SK-N-SH (cell line): Measurements from ENCODE around the gene SOX11.

ENCODE experiments used
- ELF1 ChIP-seq: IDR thresholded peaks from 2 replicates; pipeline ENCODE4 v1.4.0; 2012
- JUND ChIP-seq: IDR thresholded peaks from 2 replicates; pipeline ENCODE4 v1.4.0; 2012
- NFIC ChIP-seq: IDR thresholded peaks from 2 replicates; pipeline ENCODE4 v1.4.0; 2012; ENCODE audit warnings: borderline replicate concordance
- TF ChIP-seq, protein P1 (sequence below): IDR thresholded peaks from 2 replicates; pipeline ENCODE4 v1.4.0; 2012; ENCODE audit warnings: low read depth

DNA sequence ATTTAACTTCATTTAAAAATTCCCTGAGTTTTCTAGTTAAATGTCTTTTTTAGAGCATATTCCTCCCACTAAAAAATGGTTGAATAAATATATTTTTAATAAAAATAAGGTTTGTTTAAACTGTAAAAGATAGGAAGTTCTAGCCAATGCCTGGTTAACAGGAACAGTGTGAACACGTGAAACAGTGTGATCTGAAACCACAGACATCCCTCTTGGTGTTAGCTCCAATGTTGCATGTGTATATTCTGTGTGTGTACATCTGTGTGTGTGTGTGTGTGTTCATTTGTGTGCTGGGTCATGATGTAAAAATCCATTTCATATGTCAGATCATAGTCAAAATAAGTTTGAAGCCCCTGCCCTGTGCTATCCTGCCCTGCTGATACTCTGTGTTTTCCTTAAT lies 6.1 kb upstream of the SOX11 start:
- TF ChIP-seq NFIC (no peak), ELF1 (no peak), JUND (no peak)
- TF ChIP-seq, protein P1, sequence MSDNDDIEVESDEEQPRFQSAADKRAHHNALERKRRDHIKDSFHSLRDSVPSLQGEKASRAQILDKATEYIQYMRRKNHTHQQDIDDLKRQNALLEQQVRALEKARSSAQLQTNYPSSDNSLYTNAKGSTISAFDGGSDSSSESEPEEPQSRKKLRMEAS = no peak
